GM18868 (cell line): ENCODE measurements around the gene IGF1.

ENCODE experiments used
- ATAC-seq: cut with Tn5 transposase; IDR thresholded peaks from one replicate; pipeline ENCODE4 v1.9.1; 2021; ENCODE audit warnings: mild to moderate bottlenecking, moderate library complexity; ENCODE audit not compliant: unreplicated experiment

IGF1 gene

DNA sequence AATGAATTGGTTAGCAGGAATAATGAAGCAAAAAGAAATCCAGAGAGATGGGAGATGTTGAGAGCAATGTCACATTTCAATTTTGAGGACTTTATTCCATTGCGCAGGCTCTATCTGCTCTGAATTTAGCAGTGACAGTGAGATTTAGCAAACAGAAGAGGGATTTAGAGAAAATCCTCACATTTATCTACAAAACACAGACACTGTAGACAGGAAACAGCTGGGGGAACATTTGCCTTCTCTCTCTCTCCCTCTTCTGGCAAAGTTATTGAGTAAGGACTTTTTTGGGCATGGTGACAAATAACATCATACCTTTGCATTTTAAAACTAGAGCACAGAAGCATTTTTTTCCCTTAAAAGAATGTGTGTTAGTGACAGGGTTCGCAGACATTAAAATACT, at the start of gene IGF1:
Gene IGF1 (minus strand): TSS at position 158 of the 400 bp plus-strand sequence. CDS start 182 bp downstream, outside the sequence.
- no peak for ATAC-seq

- no peak for ATAC-seq
Measured at GRCh38 chr12:102528111-102528510, 47.7 kb upstream of the IGF1 start.

DNA sequence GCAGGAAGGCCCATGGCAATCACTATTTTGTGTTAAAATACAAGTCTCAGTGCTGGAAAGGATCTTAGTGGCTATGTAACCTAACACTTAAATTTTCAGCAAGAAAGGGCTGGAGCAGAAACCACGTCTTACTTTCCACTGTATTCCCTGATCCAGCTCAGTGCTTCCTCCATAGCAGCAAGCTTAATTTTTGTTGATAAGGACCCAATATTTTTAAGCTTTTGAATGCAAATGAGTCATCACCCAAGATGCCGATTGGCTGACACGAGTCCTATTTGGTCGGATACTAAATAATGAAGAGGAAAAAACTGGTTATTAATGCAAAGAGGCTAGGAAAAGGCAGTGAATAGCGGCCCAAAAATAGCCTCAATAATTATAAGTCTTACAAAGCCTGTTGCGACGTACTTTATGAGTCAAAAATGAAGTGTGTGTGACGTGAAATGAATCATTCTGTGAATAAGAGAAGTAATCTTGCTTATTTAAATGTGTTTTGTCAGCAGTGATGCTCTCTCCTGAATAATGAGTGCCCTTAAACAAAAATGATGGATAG, 46.9 kb upstream of the IGF1 start:
- ATAC-seq, result no peak

DNA sequence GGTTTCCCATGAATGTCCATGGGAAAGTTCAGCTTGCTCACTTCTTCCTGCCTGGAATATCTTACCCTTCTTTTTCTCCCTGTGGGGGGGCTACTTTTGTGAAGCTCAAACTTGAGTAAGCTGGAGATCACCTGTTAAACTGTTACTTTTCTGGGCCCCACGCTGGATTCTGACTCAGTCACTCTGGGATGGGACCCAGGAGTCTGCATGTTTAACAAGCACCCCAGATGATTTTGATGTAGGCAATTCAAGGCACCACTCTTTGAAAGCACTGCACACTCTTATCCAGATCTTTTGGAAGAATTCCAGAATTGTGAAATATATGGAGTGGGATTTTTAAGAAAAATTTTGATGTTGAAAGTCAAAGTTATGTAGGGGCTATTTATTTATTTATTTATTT, 46.3 kb upstream of the IGF1 start:
- no peak for ATAC-seq

GRCh38 chr12:102522768-102523167, 42.4 kb upstream of the IGF1 start:
- no peak for ATAC-seq

DNA sequence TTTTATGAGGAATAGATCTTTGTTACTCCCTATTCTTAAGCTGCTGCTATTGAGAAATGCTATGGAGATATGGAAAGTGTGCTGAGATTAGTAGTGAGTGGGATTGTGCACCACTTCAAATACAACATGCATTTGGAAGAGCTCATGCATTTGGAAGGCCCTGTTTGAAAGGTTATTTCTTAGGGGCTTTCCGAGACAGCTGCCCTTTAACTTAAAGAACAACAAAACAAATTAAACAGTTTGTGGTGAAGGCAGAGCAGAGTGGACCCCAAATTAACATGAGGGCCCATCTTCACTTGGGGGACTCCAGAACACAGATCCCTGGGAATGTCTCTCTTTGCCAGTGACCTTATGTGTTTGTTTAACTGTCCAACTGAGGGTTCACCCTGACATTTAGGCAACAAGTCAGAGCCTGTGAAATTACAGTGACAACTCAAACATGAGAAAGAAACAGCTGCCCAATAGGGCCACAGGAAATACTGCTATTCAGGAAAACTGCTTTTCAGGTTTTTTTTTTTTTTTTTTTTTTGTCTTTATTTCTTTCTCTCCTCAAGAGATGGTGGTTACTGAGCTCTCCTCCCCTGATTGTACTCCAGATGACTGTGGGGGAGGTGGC, 41.4 kb upstream of the IGF1 start:
- peak; percentile 54 for ATAC-seq

DNA sequence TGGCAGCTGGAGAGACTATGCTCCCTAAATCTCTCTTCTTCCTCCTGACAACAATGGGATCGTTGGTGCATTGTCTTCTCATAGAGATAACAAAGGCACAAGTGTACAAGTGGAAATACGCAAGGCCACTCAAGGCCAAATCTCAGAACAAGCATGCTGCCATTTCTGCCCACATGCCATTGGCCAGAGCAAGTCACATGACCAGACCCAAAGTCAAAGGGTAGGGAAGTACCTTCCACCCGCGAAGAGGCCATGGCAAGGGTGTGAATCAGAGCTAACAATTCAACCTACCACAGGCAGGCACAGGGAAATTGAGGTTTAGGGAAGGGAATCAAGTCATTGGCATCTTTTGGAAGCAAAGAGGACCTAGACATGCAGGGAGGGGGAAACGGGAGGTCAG, 38.5 kb upstream of the IGF1 start:
- ATAC-seq, result no peak

DNA sequence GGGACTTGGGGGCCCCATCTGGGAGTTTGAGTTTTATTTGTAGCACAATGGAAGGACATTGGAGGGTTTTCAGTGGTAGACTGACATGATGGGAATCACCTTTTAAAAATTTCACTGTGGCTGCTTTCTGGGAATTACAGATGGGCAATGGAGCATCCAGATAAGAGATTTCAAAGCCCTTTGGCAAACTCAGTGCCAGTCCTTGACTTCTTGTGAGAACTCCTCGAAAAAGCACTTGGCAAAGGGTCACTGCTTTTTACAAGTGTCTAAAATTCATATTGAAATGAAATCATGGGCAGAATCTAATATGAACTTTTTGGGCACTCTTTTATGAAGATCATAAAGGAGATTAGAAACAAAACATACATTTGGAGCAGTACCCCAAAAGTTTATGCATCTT, 34.3 kb upstream of the IGF1 start:
- ATAC-seq, result no peak

- no peak for ATAC-seq
Measured at GRCh38 chr12:102513739-102514138, 33.4 kb upstream of the IGF1 start.

DNA sequence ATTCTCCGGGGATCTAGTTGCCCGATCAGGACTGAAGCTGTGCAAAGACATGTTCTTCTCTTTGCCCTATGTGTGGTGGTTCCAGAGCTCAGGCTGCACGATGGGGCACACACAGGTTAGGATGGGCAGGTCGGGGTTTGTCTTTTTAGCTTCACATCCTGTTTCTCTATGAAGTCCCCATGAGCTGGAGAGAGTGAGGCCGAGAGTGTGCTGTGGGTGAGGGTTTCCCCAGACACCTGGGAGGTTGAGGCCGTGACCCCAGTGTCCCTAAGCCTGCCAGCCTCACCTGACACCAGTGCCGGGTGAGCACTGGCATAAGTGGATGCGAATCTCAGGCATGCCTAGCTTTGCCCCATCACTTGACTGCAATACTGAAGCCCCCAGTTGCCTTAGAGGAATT, 32.9 kb upstream of the IGF1 start:
- peak; percentile 86 for ATAC-seq

- ATAC-seq, result peak; percentile 8
Measured at GRCh38 chr12:102512523-102512922, 32.2 kb upstream of the IGF1 start.

DNA sequence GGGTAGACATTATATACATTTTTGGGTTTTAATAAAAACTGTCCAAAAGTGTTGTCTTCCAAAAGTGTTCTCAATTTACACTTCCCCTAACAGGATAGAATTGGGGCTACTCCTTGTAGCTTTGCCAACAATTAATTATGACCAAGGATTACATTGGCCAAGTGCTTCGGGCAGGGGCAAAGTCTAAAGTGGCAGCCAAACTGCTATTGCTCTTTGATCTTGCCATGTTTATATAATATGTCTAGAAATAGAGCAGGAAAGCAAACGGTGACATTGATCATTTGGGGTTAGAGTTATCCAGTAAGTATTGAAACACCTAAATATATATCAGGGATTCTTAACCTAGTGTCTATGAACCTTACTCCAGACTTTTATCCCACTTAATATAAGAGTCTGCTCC, 31.2 kb upstream of the IGF1 start:
- no peak for ATAC-seq

GRCh38 chr12:102510463-102510862, 30.1 kb upstream of the IGF1 start:
- no peak for ATAC-seq

DNA sequence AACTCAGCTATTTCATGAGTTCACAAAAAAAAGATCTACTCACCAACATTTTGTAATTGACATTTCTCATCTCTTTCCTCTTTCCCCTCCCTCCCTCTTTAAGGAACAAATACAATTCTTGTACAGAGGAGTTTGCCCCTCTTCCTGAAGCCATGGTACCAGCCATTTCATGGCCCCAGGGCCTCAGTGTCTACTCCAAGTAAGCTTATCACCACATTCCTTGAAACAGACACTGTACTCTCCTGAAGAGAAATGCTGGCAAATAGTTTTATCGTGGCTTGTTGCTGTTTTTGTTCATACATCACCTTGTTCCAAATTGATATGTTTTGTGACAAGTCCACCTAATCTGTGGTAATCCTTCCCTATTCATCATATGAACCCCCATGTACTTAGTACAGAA, 29.7 kb upstream of the IGF1 start:
- no peak for ATAC-seq

DNA sequence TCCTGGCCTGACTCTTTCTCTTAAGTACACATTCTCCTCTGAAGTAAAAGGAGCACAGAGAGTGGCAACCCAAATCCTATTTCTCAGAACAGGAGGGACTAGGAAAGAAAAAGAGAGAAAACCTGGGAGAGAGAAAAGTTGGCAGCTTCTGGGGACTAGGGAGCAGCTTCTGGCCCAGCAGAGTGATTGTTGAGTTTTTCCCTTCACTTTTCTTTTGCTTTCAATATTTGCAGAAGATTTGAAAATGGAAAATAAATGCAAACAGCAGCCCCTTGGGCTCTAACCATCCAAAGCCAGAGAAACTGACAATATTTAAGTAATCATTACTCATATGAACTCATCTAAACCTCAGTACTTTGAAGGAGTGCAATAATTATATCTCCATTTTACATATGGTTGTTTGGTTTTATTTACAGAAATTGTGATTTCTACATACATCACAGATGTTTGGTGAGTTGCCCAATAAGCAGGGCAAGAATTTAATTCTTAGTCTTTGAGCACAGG, 28.8 kb upstream of the IGF1 start:
- ATAC-seq, result no peak

DNA sequence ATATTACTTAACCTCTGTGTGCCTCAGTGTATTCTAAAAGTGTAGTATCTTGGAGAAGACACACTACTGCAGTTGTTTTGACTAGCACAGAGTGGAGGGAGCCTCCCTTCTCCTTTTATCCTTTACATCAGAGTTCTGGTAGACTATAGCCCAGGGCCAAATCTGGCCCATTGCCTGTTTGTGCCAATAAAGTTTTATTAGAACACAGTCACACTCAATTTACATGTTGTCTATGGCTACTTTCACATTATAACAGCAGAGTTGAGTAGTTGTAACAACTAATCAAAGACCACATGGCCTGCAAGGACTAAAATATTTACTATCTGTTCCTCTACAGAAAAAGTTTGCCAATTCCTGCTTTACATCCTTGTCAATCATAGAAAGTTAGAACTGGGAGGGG, 27.7 kb upstream of the IGF1 start:
- no peak for ATAC-seq

GRCh38 chr12:102507301-102507700, 26.9 kb upstream of the IGF1 start:
- ATAC-seq, result no peak

DNA sequence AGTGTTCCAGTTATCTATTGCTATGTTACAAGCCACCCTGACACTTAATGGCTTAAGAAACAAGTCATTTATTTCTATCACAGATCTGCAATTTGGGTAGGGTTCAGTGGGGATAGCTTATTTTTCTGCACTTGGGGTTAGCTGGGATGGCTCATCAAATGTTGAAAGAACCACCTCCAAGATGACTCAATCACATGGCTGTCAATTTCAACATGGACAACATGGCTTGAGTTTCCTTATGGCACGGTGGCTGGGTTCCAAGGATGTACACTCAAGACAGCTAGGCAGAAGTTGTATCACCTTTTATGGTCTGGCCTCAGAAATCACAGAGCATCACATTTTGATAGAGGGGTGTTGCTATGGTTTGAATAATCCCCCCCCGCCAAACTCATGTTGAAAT, 24.5 kb upstream of the IGF1 start:
- ATAC-seq, result no peak

DNA sequence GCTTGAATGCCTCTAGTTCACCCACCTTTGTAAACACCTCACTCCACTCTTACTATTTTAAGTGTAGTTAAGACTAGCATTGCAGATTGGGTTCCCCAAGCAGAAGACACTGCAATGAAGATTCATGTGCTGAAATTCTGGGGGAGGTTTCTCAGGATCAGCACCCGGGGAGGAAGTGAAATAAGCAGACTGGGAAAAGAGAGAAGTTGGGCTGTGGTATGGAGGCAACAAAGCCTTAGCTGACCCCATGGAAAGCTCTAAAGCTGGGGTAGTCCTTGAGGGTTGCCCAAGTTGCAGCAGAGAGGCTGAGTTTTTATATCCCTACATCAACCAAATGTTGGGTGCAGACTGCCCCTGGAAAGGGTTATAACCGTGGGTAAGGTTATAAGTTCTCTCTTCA, 23.9 kb upstream of the IGF1 start:
- no peak for ATAC-seq

DNA sequence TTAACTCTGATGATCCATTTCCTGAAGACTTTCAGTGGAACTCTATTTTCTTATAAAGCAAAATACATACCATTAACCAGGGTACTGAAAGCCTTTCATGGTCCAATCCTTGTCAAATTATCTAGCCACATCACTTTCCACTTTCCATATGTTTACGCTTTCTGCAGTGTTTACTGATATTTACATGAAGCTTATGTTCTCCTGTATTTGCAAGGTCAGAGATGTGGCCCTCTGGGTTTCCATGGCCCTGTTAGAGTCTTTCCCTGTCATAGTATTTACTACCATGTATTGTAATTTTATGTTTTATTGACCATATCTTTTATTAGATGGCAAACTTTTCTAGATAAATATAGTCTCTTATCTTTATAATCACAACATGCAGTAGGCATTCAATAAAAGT, 23.5 kb upstream of the IGF1 start:
- no peak for ATAC-seq

GRCh38 chr12:102503056-102503681, 22.8 kb upstream of the IGF1 start:
- peak; percentile 94 for ATAC-seq

- no peak for ATAC-seq
Measured at GRCh38 chr12:102501773-102502172, 21.4 kb upstream of the IGF1 start.

- no peak for ATAC-seq
Measured at GRCh38 chr12:102498471-102498870, 18.1 kb upstream of the IGF1 start.
